Left lobe of liver (tissue), 1 donor: ENCODE data around the gene GFI1. TPM values are rescaled to one million over a fixed set of nuclear protein-coding genes. Genes with fewer than 3 reads are reported as not detected.

Experiments
- total RNA-seq: library from RNA; stranded (reverse); gene quantifications from one replicate; pipeline ENCODE4 v1.2.1, GENCODE V29; 2021
- donor health status: DM: no; HTN: yes; CAD: no.

GFI1 gene
- total RNA-seq, 1 donor from 2014 or later, result 0.38 TPM

Other genes starting within 250 kb of the GFI1 start
- gene GLMN, start 187.9 kb downstream of the GFI1 start, total RNA-seq, result 2.0 TPM
- 10.5 TPM for gene RPAP2, start 187.9 kb downstream of the GFI1 start, total RNA-seq